Gastroesophageal sphincter (tissue), 3 donors: Measurements from ENCODE around the gene DFFB.

Experiments used
- POLR2AphosphoS5 ChIP-seq: sonication (generic); formaldehyde crosslinking; IDR thresholded peaks from one replicate; pipeline ENCODE4 v1.6.1; 2017; ENCODE audit warnings: antibody characterized with exemption
- TF ChIP-seq, protein P1 (sequence below), 4 experiments: fragments of 200-600 bp in 2 of 4; fragments of 450-650 bp in 2 of 4; sonication (generic) in 1 of 4; IDR thresholded peaks; one replicate each; pipeline ENCODE4 v1.5.1; 2017 to 2019; ENCODE audit warnings: antibody characterized with exemption in 4 of 4, mild to moderate bottlenecking in 2 of 4, moderate library complexity in 2 of 4

DNA sequence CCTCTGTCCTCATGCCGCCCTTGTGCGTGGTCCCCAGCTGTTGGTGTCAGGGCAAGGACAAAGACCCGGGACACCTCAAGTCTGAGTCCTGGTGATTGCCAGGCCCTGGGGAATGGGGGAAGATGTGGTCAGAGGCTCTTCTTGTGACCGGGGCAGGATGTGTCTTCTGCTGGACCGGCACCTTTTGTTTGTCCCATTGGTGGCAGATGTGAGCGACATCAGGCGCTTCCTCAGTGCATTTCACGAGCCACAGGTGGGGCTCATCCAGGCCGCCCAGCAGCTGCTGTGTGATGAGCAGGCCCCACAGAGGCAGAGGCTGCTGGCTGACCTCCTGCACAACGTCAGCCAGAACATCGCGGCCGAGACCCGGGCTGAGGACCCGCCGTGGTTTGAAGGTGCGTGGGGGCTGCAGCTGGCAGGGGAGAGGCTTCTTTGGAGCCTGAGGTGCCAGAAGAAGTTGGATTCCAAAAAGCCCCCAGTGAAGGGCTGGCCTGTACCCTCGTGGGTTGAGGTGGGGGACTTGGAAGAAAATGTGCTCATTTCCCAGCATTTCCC, 8.4 kb downstream of the DFFB start:
- TF ChIP-seq, protein P1, sequence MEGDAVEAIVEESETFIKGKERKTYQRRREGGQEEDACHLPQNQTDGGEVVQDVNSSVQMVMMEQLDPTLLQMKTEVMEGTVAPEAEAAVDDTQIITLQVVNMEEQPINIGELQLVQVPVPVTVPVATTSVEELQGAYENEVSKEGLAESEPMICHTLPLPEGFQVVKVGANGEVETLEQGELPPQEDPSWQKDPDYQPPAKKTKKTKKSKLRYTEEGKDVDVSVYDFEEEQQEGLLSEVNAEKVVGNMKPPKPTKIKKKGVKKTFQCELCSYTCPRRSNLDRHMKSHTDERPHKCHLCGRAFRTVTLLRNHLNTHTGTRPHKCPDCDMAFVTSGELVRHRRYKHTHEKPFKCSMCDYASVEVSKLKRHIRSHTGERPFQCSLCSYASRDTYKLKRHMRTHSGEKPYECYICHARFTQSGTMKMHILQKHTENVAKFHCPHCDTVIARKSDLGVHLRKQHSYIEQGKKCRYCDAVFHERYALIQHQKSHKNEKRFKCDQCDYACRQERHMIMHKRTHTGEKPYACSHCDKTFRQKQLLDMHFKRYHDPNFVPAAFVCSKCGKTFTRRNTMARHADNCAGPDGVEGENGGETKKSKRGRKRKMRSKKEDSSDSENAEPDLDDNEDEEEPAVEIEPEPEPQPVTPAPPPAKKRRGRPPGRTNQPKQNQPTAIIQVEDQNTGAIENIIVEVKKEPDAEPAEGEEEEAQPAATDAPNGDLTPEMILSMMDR (IDR thresholded peaks at IDR 0.05), result no peak
- TF ChIP-seq POLR2AphosphoS5, result no peak
